Ishikawa (cell line): ENCODE results near the gene WHRN.

Source experiments
- CEBPB ChIP-seq: IDR thresholded peaks from 2 replicates; pipeline ENCODE4 v1.6.1; 2012
- CREB1 ChIP-seq: IDR thresholded peaks from 2 replicates; pipeline ENCODE4 v1.6.1; 2012; ENCODE audit warnings: low read depth
- EGR1 ChIP-seq: IDR thresholded peaks from 2 replicates; pipeline ENCODE4 v1.6.1; 2012
- FOXM1 ChIP-seq: IDR thresholded peaks from 2 replicates; pipeline ENCODE4 v1.6.1; 2012; ENCODE audit warnings: low read depth, borderline replicate concordance
- NFIC ChIP-seq: IDR thresholded peaks from 2 replicates; pipeline ENCODE4 v1.6.1; 2012
- RAD21 ChIP-seq: IDR thresholded peaks from 2 replicates; pipeline ENCODE4 v1.6.1; 2012; ENCODE audit warnings: low read depth
- TAF1 ChIP-seq: IDR thresholded peaks from 2 replicates; pipeline ENCODE4 v1.6.1; 2012; ENCODE audit warnings: low read depth, mild to moderate bottlenecking
- YY1 ChIP-seq: IDR thresholded peaks from 2 replicates; pipeline ENCODE4 v1.6.1; 2012; ENCODE audit warnings: low read depth
- ZBTB7A ChIP-seq: IDR thresholded peaks from 2 replicates; pipeline ENCODE4 v1.6.1; 2012; ENCODE audit warnings: low read depth
- TF ChIP-seq, protein P1 (sequence below): IDR thresholded peaks from 2 replicates; pipeline ENCODE4 v1.6.1; 2012; ENCODE audit warnings: low read depth, mild to moderate bottlenecking
- TF ChIP-seq, protein P2 (sequence below): IDR thresholded peaks from 2 replicates; pipeline ENCODE4 v1.6.1; 2012

DNA sequence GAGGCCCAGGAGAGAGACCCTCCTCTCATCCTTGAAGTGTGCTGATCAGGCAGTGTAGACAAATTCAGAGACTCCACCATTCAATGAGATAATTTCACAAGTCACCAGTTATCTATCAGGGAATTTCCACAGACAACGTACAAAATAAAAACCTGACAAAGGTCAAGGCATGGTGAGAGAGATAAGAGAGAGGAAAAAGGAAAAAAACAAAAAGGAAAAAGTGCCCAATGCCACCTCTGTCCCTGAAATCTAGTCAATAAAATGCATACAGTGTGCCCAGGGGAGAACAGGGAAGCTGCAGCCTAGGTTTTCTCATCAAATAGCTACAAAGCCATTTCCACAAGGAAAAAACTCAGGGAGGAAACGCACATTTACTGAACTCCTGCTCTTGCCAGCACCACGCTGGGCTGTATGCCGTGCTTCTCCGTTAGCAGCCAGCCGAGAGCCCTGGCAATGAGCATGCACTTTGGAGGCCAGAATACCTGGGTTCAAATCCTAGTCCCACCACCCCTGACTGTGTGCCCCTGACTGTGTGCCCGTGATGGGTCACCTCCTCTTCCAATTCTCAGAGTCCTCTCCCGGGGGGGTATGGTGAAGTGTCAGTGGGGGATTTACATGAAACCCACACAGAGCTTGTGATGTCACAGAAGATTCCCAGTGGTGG lies 11.6 kb downstream of the WHRN start:
- TF ChIP-seq FOXM1 (no peak), CEBPB (no peak), RAD21 (no peak), EGR1 (no peak), YY1 (no peak), NFIC (no peak), TAF1 (no peak), CREB1 (no peak), ZBTB7A (no peak)
- TF ChIP-seq, protein P1, sequence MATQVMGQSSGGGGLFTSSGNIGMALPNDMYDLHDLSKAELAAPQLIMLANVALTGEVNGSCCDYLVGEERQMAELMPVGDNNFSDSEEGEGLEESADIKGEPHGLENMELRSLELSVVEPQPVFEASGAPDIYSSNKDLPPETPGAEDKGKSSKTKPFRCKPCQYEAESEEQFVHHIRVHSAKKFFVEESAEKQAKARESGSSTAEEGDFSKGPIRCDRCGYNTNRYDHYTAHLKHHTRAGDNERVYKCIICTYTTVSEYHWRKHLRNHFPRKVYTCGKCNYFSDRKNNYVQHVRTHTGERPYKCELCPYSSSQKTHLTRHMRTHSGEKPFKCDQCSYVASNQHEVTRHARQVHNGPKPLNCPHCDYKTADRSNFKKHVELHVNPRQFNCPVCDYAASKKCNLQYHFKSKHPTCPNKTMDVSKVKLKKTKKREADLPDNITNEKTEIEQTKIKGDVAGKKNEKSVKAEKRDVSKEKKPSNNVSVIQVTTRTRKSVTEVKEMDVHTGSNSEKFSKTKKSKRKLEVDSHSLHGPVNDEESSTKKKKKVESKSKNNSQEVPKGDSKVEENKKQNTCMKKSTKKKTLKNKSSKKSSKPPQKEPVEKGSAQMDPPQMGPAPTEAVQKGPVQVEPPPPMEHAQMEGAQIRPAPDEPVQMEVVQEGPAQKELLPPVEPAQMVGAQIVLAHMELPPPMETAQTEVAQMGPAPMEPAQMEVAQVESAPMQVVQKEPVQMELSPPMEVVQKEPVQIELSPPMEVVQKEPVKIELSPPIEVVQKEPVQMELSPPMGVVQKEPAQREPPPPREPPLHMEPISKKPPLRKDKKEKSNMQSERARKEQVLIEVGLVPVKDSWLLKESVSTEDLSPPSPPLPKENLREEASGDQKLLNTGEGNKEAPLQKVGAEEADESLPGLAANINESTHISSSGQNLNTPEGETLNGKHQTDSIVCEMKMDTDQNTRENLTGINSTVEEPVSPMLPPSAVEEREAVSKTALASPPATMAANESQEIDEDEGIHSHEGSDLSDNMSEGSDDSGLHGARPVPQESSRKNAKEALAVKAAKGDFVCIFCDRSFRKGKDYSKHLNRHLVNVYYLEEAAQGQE = no peak
- TF ChIP-seq, protein P2, sequence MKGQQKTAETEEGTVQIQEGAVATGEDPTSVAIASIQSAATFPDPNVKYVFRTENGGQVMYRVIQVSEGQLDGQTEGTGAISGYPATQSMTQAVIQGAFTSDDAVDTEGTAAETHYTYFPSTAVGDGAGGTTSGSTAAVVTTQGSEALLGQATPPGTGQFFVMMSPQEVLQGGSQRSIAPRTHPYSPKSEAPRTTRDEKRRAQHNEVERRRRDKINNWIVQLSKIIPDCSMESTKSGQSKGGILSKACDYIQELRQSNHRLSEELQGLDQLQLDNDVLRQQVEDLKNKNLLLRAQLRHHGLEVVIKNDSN = no peak
